Measurements from ENCODE around the gene SLC35C1. TPM values are rescaled to one million over a fixed set of nuclear protein-coding genes. Genes with fewer than 3 reads are reported as not detected.

SLC35C1 gene
- total and polyA plus RNA-seq, 2 of the 13 experiments (the other 11 are each of a cell fraction or from before 2014, with no cell fraction given) = 2.9 to 7.0 TPM

DNA sequence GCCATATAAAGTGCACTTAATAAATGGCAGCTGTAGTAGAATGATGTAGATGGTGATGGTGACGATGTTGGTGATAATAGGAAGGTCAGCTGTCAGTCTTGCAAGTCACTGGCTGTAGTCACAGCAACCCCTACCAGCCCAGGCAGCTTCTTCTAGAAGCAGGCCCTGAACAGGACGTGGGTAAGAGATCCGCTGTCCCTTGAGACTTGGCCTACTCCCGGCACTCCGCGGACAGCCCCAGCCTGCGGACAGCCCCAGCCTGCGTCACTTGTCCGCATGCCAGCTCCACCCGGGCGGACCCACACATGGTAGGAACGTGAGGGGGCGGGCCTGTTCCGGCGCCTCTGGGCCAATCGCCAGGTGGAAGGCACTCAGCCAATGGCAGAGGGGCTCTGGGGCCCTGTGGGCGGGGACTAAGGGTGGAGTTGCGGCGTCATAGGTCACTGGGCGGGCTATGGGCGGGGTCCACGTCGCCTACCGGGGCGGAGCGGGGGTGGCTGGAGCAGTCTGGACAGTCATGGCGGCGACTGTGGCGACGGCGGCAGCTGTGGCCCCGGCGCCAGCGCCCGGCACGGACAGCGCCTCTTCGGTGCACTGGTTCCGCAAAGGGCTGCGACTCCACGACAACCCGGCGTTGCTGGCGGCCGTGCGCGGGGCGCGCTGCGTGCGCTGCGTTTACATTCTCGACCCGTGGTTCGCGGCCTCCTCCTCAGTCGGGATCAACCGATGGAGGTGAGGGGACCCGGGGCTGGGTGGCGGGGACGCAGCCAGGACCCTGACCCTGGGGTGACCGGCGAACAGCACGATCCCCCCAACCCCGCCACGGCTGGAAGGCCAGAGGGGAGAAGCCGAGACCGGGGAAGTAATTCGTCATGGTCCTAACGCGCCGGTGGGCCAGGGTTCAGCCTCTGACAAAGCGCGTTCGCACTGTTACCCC is 42.3 kb downstream of the SLC35C1 start, which contains the start of gene CRY2 (continued):
- TF ChIP-seq, protein P1, sequence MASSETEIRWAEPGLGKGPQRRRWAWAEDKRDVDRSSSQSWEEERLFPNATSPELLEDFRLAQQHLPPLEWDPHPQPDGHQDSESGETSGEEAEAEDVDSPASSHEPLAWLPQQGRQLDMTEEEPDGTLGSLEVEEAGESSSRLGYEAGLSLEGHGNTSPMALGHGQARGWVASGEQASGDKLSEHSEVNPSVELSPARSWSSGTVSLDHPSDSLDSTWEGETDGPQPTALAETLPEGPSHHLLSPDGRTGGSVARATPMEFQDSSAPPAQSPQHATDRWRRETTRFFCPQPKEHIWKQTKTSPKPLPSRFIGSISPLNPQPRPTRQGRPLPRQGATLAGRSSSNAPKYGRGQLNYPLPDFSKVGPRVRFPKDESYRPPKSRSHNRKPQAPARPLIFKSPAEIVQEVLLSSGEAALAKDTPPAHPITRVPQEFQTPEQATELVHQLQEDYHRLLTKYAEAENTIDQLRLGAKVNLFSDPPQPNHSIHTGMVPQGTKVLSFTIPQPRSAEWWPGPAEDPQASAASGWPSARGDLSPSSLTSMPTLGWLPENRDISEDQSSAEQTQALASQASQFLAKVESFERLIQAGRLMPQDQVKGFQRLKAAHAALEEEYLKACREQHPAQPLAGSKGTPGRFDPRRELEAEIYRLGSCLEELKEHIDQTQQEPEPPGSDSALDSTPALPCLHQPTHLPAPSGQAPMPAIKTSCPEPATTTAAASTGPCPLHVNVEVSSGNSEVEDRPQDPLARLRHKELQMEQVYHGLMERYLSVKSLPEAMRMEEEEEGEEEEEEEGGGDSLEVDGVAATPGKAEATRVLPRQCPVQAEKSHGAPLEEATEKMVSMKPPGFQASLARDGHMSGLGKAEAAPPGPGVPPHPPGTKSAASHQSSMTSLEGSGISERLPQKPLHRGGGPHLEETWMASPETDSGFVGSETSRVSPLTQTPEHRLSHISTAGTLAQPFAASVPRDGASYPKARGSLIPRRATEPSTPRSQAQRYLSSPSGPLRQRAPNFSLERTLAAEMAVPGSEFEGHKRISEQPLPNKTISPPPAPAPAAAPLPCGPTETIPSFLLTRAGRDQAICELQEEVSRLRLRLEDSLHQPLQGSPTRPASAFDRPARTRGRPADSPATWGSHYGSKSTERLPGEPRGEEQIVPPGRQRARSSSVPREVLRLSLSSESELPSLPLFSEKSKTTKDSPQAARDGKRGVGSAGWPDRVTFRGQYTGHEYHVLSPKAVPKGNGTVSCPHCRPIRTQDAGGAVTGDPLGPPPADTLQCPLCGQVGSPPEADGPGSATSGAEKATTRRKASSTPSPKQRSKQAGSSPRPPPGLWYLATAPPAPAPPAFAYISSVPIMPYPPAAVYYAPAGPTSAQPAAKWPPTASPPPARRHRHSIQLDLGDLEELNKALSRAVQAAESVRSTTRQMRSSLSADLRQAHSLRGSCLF (CRISPR knock-in tag; IDR thresholded peaks at IDR 0.05; ENCODE audit: borderline replicate concordance) = no peak
- TF ChIP-seq ZFP36 (IDR thresholded peaks at IDR 0.05; ENCODE audit: borderline replicate concordance, low read depth, low read length, partially characterized antibody) = no peak
- peak; percentile 89 for TF ChIP-seq ZNF670 (CRISPR knock-in tag; IDR thresholded peaks at IDR 0.05; ENCODE audit: borderline replicate concordance)
- TF ChIP-seq ZBTB38 (CRISPR knock-in tag; IDR thresholded peaks at IDR 0.05) = no peak
- peak; percentile 59 for TF ChIP-seq FOXA3 (CRISPR knock-in tag; IDR thresholded peaks at IDR 0.05)
- no peak for TF ChIP-seq MAFF (IDR thresholded peaks at IDR 0.05; ENCODE audit: low read depth, low read length)
- peak; percentile 79 for TF ChIP-seq NFYB (CRISPR knock-in tag; IDR thresholded peaks at IDR 0.05)
- peak; percentile 44 for TF ChIP-seq ZNF274 (CRISPR knock-in tag; IDR thresholded peaks at IDR 0.05)
- no peak for TF ChIP-seq MLLT10 (CRISPR knock-in tag; IDR thresholded peaks at IDR 0.05)
- no peak for TF ChIP-seq PAF1 (CRISPR knock-in tag; IDR thresholded peaks at IDR 0.05)
- TF ChIP-seq ZFP36L1 (CRISPR knock-in tag; IDR thresholded peaks at IDR 0.05) = peak; percentile 42; the same call in 1 of the 2 replicates
- TF ChIP-seq ZNF816 (CRISPR knock-in tag; IDR thresholded peaks at IDR 0.05; ENCODE audit: borderline replicate concordance) = no peak
- peak; percentile 96 for TF ChIP-seq YY1 (IDR thresholded peaks at IDR 0.05; ENCODE audit: insufficient read depth, insufficient replicate concordance, low read depth, low read length)
- TF ChIP-seq, protein P2, sequence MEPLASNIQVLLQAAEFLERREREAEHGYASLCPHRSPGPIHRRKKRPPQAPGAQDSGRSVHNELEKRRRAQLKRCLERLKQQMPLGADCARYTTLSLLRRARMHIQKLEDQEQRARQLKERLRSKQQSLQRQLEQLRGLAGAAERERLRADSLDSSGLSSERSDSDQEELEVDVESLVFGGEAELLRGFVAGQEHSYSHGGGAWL (CRISPR knock-in tag; IDR thresholded peaks at IDR 0.05) = peak; percentile 92
- no peak for TF ChIP-seq TCF7L2 (IDR thresholded peaks at IDR 0.05; ENCODE audit: low read depth, low read length)
- no peak for TF ChIP-seq NFE2L2 (IDR thresholded peaks at IDR 0.05; ENCODE audit: low read length)
- TF ChIP-seq, protein P3, sequence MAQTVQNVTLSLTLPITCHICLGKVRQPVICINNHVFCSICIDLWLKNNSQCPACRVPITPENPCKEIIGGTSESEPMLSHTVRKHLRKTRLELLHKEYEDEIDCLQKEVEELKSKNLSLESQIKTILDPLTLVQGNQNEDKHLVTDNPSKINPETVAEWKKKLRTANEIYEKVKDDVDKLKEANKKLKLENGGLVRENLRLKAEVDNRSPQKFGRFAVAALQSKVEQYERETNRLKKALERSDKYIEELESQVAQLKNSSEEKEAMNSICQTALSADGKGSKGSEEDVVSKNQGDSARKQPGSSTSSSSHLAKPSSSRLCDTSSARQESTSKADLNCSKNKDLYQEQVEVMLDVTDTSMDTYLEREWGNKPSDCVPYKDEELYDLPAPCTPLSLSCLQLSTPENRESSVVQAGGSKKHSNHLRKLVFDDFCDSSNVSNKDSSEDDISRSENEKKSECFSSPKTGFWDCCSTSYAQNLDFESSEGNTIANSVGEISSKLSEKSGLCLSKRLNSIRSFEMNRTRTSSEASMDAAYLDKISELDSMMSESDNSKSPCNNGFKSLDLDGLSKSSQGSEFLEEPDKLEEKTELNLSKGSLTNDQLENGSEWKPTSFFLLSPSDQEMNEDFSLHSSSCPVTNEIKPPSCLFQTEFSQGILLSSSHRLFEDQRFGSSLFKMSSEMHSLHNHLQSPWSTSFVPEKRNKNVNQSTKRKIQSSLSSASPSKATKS (CRISPR knock-in tag; IDR thresholded peaks at IDR 0.05) = 0 out of 2 replicates have a peak, but pooled peaks have one; percentile 63
- peak; percentile 67; the same call in 1 of the 2 replicates for TF ChIP-seq ZNF768 (CRISPR knock-in tag; IDR thresholded peaks at IDR 0.05)
- no peak for TF ChIP-seq NBN (conservative IDR thresholded peaks at IDR 0.05)
- peak; percentile 42; the same call in 1 of the 2 replicates for TF ChIP-seq ZSCAN21 (CRISPR knock-in tag; IDR thresholded peaks at IDR 0.05; ENCODE audit: borderline replicate concordance)
- peak; percentile 79 for TF ChIP-seq ZMYM4 (CRISPR knock-in tag; IDR thresholded peaks at IDR 0.05)

Data from HepG2 (cell line).